Right atrium auricular region (tissue), 2 donors: Measurements from ENCODE around the gene NCK1. TPM values are rescaled to one million over a fixed set of nuclear protein-coding genes. Genes with fewer than 3 reads are reported as not detected.

ENCODE experiments used
- DNase-seq: peaks from one replicate; pipeline ENCODE4 v3.0.0-alpha.2; 2019; ENCODE audit warnings: low spot score
- H3K27ac ChIP-seq, 2 donors: fragments of 200-600 bp; sonication (generic); 1 replicate in 1 of 2; 2 replicates in 1 of 2; pipeline ENCODE4 v1.5.1; 2016 to 2019
- H3K27me3 ChIP-seq, 2 donors: fragments of 200-600 bp; sonication (generic); one replicate each; pipeline versions ENCODE4 v1.5.1 to v1.6.0; 2017 to 2019
- H3K36me3 ChIP-seq: fragments of 200-600 bp; sonication (generic); one replicate; pipeline ENCODE4 v1.5.1; 2016
- H3K4me1 ChIP-seq, 2 donors: fragments of 200-600 bp; sonication (generic); one replicate each; pipeline versions ENCODE4 v1.5.1 to v1.6.0; 2017 to 2019
- H3K4me3 ChIP-seq, 2 donors: fragments of 200-600 bp; sonication (generic); 1 replicate in 1 of 2; 2 replicates in 1 of 2; pipeline ENCODE4 v1.5.1; 2017 to 2019; ENCODE audit warnings: mild to moderate bottlenecking in 1 of 2, moderate library complexity in 1 of 2
- H3K9me3 ChIP-seq, 2 donors: fragments of 200-600 bp; sonication (generic); one replicate each; pipeline ENCODE4 v1.5.1; 2019
- total RNA-seq, 2 donors: library from RNA; depleted of rRNA; stranded (reverse); fragments of >200 nt; gene quantifications; one replicate each; pipeline ENCODE4 v1.1.0, GENCODE V29; 2016
- TF ChIP-seq, protein P1 (sequence below), 2 donors: fragments of 200-600 bp; sonication (generic); IDR thresholded peaks; one replicate each; pipeline ENCODE4 v1.5.1; 2019; ENCODE audit warnings: antibody characterized with exemption in 2 of 2

The NCK1 gene
- total RNA-seq, 2 donors from 2014 or later, result 21.5 to 22.0 TPM

- no peak for DNase-seq
- Histone ChIP-seq H3K9me3 (peaks cover 0 to 23% of the 10 kb centered on the region in 2 donors), H3K4me3 (no peak overlapping the region), H3K27ac (no peak overlapping the region), H3K36me3 (no peaks in the 10 kb centered on the region), H3K4me1 (no peaks in the 10 kb centered on the region), H3K27me3 (no peaks in the 10 kb centered on the region)
- TF ChIP-seq, protein P1, sequence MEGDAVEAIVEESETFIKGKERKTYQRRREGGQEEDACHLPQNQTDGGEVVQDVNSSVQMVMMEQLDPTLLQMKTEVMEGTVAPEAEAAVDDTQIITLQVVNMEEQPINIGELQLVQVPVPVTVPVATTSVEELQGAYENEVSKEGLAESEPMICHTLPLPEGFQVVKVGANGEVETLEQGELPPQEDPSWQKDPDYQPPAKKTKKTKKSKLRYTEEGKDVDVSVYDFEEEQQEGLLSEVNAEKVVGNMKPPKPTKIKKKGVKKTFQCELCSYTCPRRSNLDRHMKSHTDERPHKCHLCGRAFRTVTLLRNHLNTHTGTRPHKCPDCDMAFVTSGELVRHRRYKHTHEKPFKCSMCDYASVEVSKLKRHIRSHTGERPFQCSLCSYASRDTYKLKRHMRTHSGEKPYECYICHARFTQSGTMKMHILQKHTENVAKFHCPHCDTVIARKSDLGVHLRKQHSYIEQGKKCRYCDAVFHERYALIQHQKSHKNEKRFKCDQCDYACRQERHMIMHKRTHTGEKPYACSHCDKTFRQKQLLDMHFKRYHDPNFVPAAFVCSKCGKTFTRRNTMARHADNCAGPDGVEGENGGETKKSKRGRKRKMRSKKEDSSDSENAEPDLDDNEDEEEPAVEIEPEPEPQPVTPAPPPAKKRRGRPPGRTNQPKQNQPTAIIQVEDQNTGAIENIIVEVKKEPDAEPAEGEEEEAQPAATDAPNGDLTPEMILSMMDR (IDR thresholded peaks at IDR 0.05), result no peak
These were observed 41.9 kb downstream of the NCK1 start for GRCh38 chr3:136903899-136904298.

- Histone ChIP-seq H3K27me3 (no peaks in the 10 kb centered on the region), H3K9me3 (peaks cover 0 to 23% of the 10 kb centered on the region in 2 donors), H3K4me3 (no peak overlapping the region), H3K4me1 (no peaks in the 10 kb centered on the region), H3K36me3 (no peaks in the 10 kb centered on the region), H3K27ac (no peak overlapping the region)
- TF ChIP-seq, protein P1 (IDR thresholded peaks at IDR 0.05), result no peak
- DNase-seq, result no peak
These were observed 42.7 kb downstream of the NCK1 start for GRCh38 chr3:136904746-136905145.

DNA sequence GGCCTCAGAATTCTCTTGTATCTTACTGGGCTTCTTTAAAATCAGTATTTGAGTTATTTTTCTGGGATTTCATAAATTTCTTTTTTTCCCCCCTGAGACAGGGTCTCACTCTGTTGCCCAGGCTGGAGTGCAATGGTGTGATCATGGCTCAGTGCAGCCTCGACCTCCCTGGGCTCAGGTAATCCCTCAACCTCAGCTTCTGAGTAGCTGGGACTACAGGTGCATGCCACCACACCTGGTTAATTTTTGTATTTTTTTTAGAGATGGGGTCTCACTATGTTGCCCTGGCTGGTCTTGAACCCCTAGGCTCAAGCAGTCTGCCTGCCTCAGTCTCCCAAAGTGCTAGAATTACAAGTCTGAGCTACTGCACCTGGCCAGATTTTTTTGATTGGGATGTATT, 43.5 kb downstream of the NCK1 start:
- Histone ChIP-seq H3K27me3 (no peaks in the 10 kb centered on the region), H3K36me3 (no peaks in the 10 kb centered on the region), H3K27ac (no peak overlapping the region), H3K4me1 (no peaks in the 10 kb centered on the region), H3K9me3 (peaks cover 0 to 17% of the 10 kb centered on the region in 2 donors), H3K4me3 (no peak overlapping the region)
- DNase-seq, result no peak
- TF ChIP-seq, protein P1 (IDR thresholded peaks at IDR 0.05), result no peak

DNA sequence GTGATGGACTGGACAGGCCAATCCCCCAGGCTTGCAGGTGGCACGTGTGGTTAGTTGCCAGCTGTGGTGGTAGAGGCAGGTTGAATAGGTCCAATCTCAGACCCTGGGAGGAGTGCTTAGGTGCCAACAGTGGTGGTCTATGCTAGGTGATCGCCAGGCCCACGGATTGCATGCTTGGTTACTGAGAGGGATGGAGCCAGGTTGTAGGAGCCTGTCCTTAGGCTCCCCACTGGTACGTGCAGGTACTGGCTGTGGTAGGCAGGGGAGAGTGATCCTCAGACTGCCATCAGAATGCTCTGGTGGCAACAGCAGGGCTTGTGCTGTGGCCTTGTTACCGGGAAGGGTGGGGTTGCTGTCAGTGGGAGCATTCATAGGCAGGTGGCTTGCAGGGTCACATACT, 44.7 kb downstream of the NCK1 start:
- H3K4me3 ChIP-seq, result no peak overlapping the region
- no peak overlapping the region for H3K27ac ChIP-seq
- no peak for DNase-seq
- H3K4me1 ChIP-seq, result no peaks in the 10 kb centered on the region
- H3K9me3 ChIP-seq, result peaks cover 0 to 18% of the 10 kb centered on the region in 2 donors
- H3K27me3 ChIP-seq, result no peaks in the 10 kb centered on the region
- H3K36me3 ChIP-seq, result no peaks in the 10 kb centered on the region
- TF ChIP-seq, protein P1 (IDR thresholded peaks at IDR 0.05), result no peak

GRCh38 chr3:136908297-136908696, 46.3 kb downstream of the NCK1 start:
- Histone ChIP-seq H3K27me3 (no peaks in the 10 kb centered on the region), H3K27ac (no peak overlapping the region), H3K9me3 (peaks cover 0 to 23% of the 10 kb centered on the region in 2 donors), H3K36me3 (no peaks in the 10 kb centered on the region), H3K4me1 (no peaks in the 10 kb centered on the region), H3K4me3 (no peak overlapping the region)
- no peak for DNase-seq
- TF ChIP-seq, protein P1 (IDR thresholded peaks at IDR 0.05), result no peak

GRCh38 chr3:136909187-136909586, 47.2 kb downstream of the NCK1 start:
- Histone ChIP-seq H3K27me3 (no peaks in the 10 kb centered on the region), H3K36me3 (no peaks in the 10 kb centered on the region), H3K4me1 (no peaks in the 10 kb centered on the region), H3K4me3 (no peak overlapping the region), H3K27ac (no peak overlapping the region), H3K9me3 (peaks cover 0 to 14% of the 10 kb centered on the region in 2 donors)
- DNase-seq, result no peak
- TF ChIP-seq, protein P1 (IDR thresholded peaks at IDR 0.05), result no peak
